NCI-H345 treated with DMSO at 0.1 percent for 48 hours (cell line): ENCODE measurements around the gene KIF18A.
"Not testable (repeated sequence)": the region's sequence is repeated elsewhere in the genome, so short reads cannot be mapped to it uniquely, and the experiment has no call there.

Source experiments
- DNase-seq: peaks from one replicate; lab custom pipeline; 2025; ENCODE audit not compliant: unreplicated experiment; lab: John Stamatoyannopoulos, UW

Gene KIF18A

GRCh38 chr11:28107191-28107749, 686 bp downstream of the KIF18A start:
- no peak for DNase-seq

GRCh38 chr11:28106353-28107043, 1.5 kb downstream of the KIF18A start:
- no peak for DNase-seq

GRCh38 chr11:28105869-28106268, 2.1 kb downstream of the KIF18A start:
- no peak for DNase-seq

- no peak for DNase-seq
Observed at GRCh38 chr11:28104984-28105383, 3.0 kb downstream of the KIF18A start.

GRCh38 chr11:28104425-28104824, 3.5 kb downstream of the KIF18A start:
- no peak for DNase-seq

GRCh38 chr11:28102300-28102699, 5.7 kb downstream of the KIF18A start:
- not testable (repeated sequence) for DNase-seq

- DNase-seq, result no peak
Observed at GRCh38 chr11:28100665-28101064, 7.3 kb downstream of the KIF18A start.

GRCh38 chr11:28099715-28100114, 8.2 kb downstream of the KIF18A start:
- no peak for DNase-seq

- DNase-seq, result no peak
Observed at GRCh38 chr11:28098257-28098656, 9.7 kb downstream of the KIF18A start.

GRCh38 chr11:28092786-28093185, 15.2 kb downstream of the KIF18A start:
- no peak for DNase-seq

- no peak for DNase-seq
Observed at GRCh38 chr11:28090052-28090749, 17.8 kb downstream of the KIF18A start.

- no peak for DNase-seq
Observed at GRCh38 chr11:28089378-28089777, 18.6 kb downstream of the KIF18A start.

- DNase-seq, result not testable (repeated sequence)
Observed at GRCh38 chr11:28087693-28088092, 20.3 kb downstream of the KIF18A start.

- not testable (repeated sequence) for DNase-seq
Observed at GRCh38 chr11:28087192-28087591, 20.8 kb downstream of the KIF18A start.

GRCh38 chr11:28086569-28086968, 21.4 kb downstream of the KIF18A start:
- no peak for DNase-seq

- no peak for DNase-seq
Observed at GRCh38 chr11:28083118-28083517, 24.8 kb downstream of the KIF18A start.

- DNase-seq, result no peak
Observed at GRCh38 chr11:28077521-28077920, 30.4 kb downstream of the KIF18A start.

- DNase-seq, result no peak
Observed at GRCh38 chr11:28072321-28072720, 35.6 kb downstream of the KIF18A start.

GRCh38 chr11:28071305-28071704, 36.7 kb downstream of the KIF18A start:
- no peak for DNase-seq

GRCh38 chr11:28058333-28058732, 49.6 kb downstream of the KIF18A start:
- no peak for DNase-seq

GRCh38 chr11:28054821-28055220, 53.1 kb downstream of the KIF18A start:
- DNase-seq, result no peak
